A549 (cell line): ENCODE data around the gene SEC23IP. TPM values are rescaled to one million over a fixed set of nuclear protein-coding genes. Genes with fewer than 3 reads are reported as not detected.

Experiments
- ATAC-seq, 2 experiments: fragments of 200-7000 bp in 1 of 2; fragments of >200 bp in 1 of 2; cut with Nextera tagmentation in 1 of 2; cut with Tn5 transposase in 1 of 2; 3 replicates each; pipeline versions ENCODE4 v1.8.0 to v1.9.1; 2018 to 2020; ENCODE audit warnings: mild to moderate bottlenecking in 1 of 2, moderate library complexity in 1 of 2
- CTCF ChIA-PET: fragments of 300-600 bp; sonication (Branson Sonifier 250); formaldehyde crosslinking; extraction: SDS; loops from one replicate; lab custom pipeline; 2021; ENCODE audit warnings: antibody characterized with exemption, inconsistent platforms; lab: Yijun Ruan, JAX
- POLR2A ChIA-PET: fragments of 350-600 bp; formaldehyde crosslinking; extraction: SDS; loops from one replicate; lab custom pipeline; 2021; ENCODE audit warnings: antibody characterized with exemption, inconsistent platforms; lab: Yijun Ruan, JAX
- DNase-seq, 2 experiments: peaks; one replicate each; pipeline versions ENCODE4 v3.0.0 to v3.0.0-alpha.2; 2011 to 2016; ENCODE audit warnings: low read depth in 1 of 2, low spot score in 1 of 2
- FAIRE-seq: peaks from 2 replicates; lab custom pipeline; 2011; peaks lifted over from hg19 to GRCh38; lab: Jason Lieb, UNC
- H3K27ac ChIP-seq, 2 experiments: fragments of >200 bp; sonication (Bioruptor Twin); formaldehyde crosslinking; 3 replicates each; pipeline ENCODE4 v1.5.1; 2016 to 2017
- H3K4me1 ChIP-seq: fragments of >200 bp; sonication (Bioruptor Twin); formaldehyde crosslinking; 3 replicates; pipeline ENCODE4 v1.6.1; 2016
- H3K4me2 ChIP-seq: fragments of >200 bp; sonication (Bioruptor Twin); formaldehyde crosslinking; 3 replicates; pipeline ENCODE4 v1.6.1; 2016
- H3K4me3 ChIP-seq: fragments of >200 bp; sonication (Bioruptor Twin); formaldehyde crosslinking; 3 replicates; pipeline ENCODE4 v1.5.1; 2016
- H3K9me3 ChIP-seq: fragments of >200 bp; sonication (Bioruptor Twin); formaldehyde crosslinking; 3 replicates; pipeline ENCODE4 v1.6.1; 2016
- CBX2 ChIP-seq: fragments of 200-600 bp; sonication (generic); IDR thresholded peaks from 2 replicates; pipeline ENCODE4 v1.6.1; 2016; ENCODE audit warnings: low read depth, mild to moderate bottlenecking, borderline replicate concordance
- CBX8 ChIP-seq: fragments of 200-600 bp; sonication (generic); IDR thresholded peaks from 2 replicates; pipeline ENCODE4 v1.6.1; 2016
- CEBPB ChIP-seq, 2 experiments: fragments of >200 bp in 1 of 2; sonication (Bioruptor Twin) in 1 of 2; formaldehyde crosslinking in 1 of 2; IDR thresholded peaks; 2 replicates each; pipeline ENCODE4 v1.6.1; 2012 to 2016
- CHD4 ChIP-seq: fragments of 200-600 bp; sonication (generic); IDR thresholded peaks from 2 replicates; pipeline ENCODE4 v1.6.1; 2016; ENCODE audit warnings: antibody characterized with exemption, mild to moderate bottlenecking, borderline replicate concordance
- HDAC2 ChIP-seq: fragments of 200-600 bp; sonication (generic); IDR thresholded peaks from 2 replicates; pipeline ENCODE4 v1.6.1; 2016
- HOXB13 ChIP-seq: fragments of 250-450 bp; sonication (Bioruptor Pico); IDR thresholded peaks from 2 replicates; pipeline ENCODE4 v1.5.0; 2020; ENCODE audit warnings: low read depth, mild to moderate bottlenecking, moderate library complexity
- KDM1A ChIP-seq: fragments of 200-600 bp; sonication (generic); IDR thresholded peaks from 2 replicates; pipeline ENCODE4 v1.6.1; 2016; ENCODE audit warnings: low read depth, mild to moderate bottlenecking
- MAZ ChIP-seq: fragments of 150-350 bp; IDR thresholded peaks from 2 replicates; pipeline ENCODE4 v1.6.1; 2014; ENCODE audit warnings: antibody characterized with exemption, low read depth, low read length, borderline replicate concordance
- NPAS2 ChIP-seq: fragments of 250-450 bp; sonication (Bioruptor Pico); IDR thresholded peaks from 2 replicates; pipeline ENCODE4 v1.8.0; 2022; ENCODE audit warnings: mild to moderate bottlenecking, moderate library complexity, borderline replicate concordance
- RAD21 ChIP-seq, 2 experiments: fragments of >200 bp in 1 of 2; sonication (Bioruptor Twin) in 1 of 2; formaldehyde crosslinking in 1 of 2; IDR thresholded peaks in 1 of 2; conservative IDR thresholded peaks in 1 of 2; 2 replicates in 1 of 2; 3 replicates in 1 of 2; pipeline ENCODE4 v1.6.1; 2012 to 2018; ENCODE audit warnings: inconsistent platforms in 1 of 2
- RARB ChIP-seq: fragments of 250-450 bp; sonication (Bioruptor Pico); IDR thresholded peaks from 2 replicates; pipeline ENCODE4 v1.8.0; 2021; ENCODE audit warnings: mild to moderate bottlenecking, moderate library complexity
- RFX5 ChIP-seq: fragments of 450-650 bp; IDR thresholded peaks from 2 replicates; pipeline ENCODE4 v1.7.1; 2014; ENCODE audit warnings: antibody characterized with exemption, mild to moderate bottlenecking, moderate library complexity
- RNF2 ChIP-seq: fragments of 200-600 bp; sonication (generic); IDR thresholded peaks from 2 replicates; pipeline ENCODE4 v1.6.1; 2016; ENCODE audit warnings: low read depth, mild to moderate bottlenecking, antibody characterized with exemption, moderate library complexity, borderline replicate concordance
- SMC3 ChIP-seq: fragments of >200 bp; sonication (Bioruptor Twin); formaldehyde crosslinking; IDR thresholded peaks from 3 replicates; pipeline ENCODE4 v1.6.1; 2018; ENCODE audit warnings: inconsistent platforms
- SREBF2 ChIP-seq: fragments of 450-650 bp; IDR thresholded peaks from 2 replicates; pipeline ENCODE4 v1.6.1; 2014; ENCODE audit warnings: mild to moderate bottlenecking, moderate library complexity
- TP53 ChIP-seq: fragments of 250-450 bp; sonication (Bioruptor Pico); IDR thresholded peaks from 2 replicates; pipeline ENCODE4 v1.5.0; 2021; ENCODE audit warnings: mild to moderate bottlenecking, moderate library complexity
- ZC3H11A ChIP-seq: fragments of 450-650 bp; IDR thresholded peaks from 2 replicates; pipeline ENCODE4 v1.6.1; 2014; ENCODE audit warnings: antibody characterized with exemption, mild to moderate bottlenecking
- ZFP36 ChIP-seq: fragments of 450-650 bp; IDR thresholded peaks from 2 replicates; pipeline ENCODE4 v1.6.1; 2014; ENCODE audit warnings: borderline replicate concordance; ENCODE audit not compliant: partially characterized antibody
- ZNF302 ChIP-seq: fragments of 250-450 bp; sonication (Bioruptor Pico); IDR thresholded peaks from 2 replicates; pipeline ENCODE4 v1.9.0; 2021; ENCODE audit warnings: inconsistent platforms, mild to moderate bottlenecking, moderate library complexity
- ZSCAN20 ChIP-seq: fragments of 250-450 bp; sonication (Bioruptor Pico); IDR thresholded peaks from 2 replicates; pipeline ENCODE4 v1.8.0; 2022; ENCODE audit warnings: mild to moderate bottlenecking, moderate library complexity
- WGBS: methylation state at CpG from one replicate; pipeline ENCODE4 v1.1.6; 2017; ENCODE audit errors: missing lambda C conversion rate; 5-methylcytosine and 5-hydroxymethylcytosine counted together
- polyA plus RNA-seq, 4 experiments: library from polyadenylated mRNA; depleted of rRNA in 3 of 4; stranded (reverse); fragments of >200 nt; fragmentation: RNase III in 1 of 4; extraction: RNeasy Plus Mini Kit Qiagen cat#74134 plus additional on column Dnase treatment in 1 of 4; gene quantifications; 2 replicates in 3 of 4; 3 replicates in 1 of 4; pipeline ENCODE4 v1.2.3, GENCODE V29; 2011 to 2017
- TF ChIP-seq, protein P1 (sequence below): fragments of >200 bp; sonication (Bioruptor Twin); formaldehyde crosslinking; IDR thresholded peaks from 3 replicates; pipeline ENCODE4 v1.6.1; 2016
- TF ChIP-seq, protein P2 (sequence below): fragments of 150-350 bp; IDR thresholded peaks from 2 replicates; pipeline ENCODE4 v1.6.1; 2014; ENCODE audit warnings: low read depth, mild to moderate bottlenecking, low read length
- TF ChIP-seq, protein P3 (sequence below): IDR thresholded peaks from 2 replicates; pipeline ENCODE4 v1.6.1; 2012; ENCODE audit warnings: low read depth, borderline replicate concordance
- TF ChIP-seq, protein P4 (sequence below): fragments of >200 bp; sonication (Bioruptor Twin); formaldehyde crosslinking; IDR thresholded peaks from 2 replicates; pipeline ENCODE4 v1.6.1; 2016
- TF ChIP-seq, protein P5 (sequence below): fragments of 250-450 bp; sonication (Bioruptor Pico); IDR thresholded peaks from 2 replicates; pipeline ENCODE4 v1.5.0; 2021; ENCODE audit warnings: mild to moderate bottlenecking, moderate library complexity, borderline replicate concordance

SEC23IP gene
- polyA plus RNA-seq, 2 of the 4 experiments (the other 2 are of a cell fraction) = 44.9 to 75.6 TPM

DNA sequence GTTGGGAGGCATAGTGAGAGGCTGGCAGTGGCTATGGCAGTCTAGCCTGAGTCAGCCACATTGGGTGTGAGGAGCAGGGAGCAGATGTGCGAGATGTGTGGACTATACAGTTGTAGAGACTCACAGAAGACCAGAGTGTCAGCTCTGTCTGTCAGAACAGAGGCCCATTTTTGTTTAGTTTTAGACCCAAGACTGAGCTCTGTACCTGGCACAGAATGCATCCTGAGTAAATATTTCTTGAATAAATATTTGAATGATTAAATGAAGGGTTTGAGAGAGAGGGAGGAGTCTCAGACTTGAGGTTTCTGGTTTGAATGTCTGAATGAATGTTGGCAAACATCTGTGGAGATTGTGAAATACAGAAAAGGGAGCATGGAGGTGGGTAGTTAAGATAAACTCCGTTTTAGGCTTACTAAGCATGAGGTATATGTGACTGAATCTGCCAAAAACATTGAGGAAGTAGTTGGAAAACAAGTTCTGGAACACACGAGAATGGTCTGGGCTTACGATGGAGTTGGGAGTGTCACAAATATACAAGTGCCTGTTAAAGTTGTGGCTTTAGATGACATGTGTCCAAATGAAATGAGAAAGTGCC, 3.6 kb downstream of the SEC23IP start:
- FAIRE-seq = no peak
- peaks cover 41% of the 10 kb centered on the region for H3K4me1 ChIP-seq
- ChIA-PET CTCF (interaction anchor here (1.3 to 1.6 kb wide), 3 partner anchors 12 to 146 kb away, joined by 3 to 4 read pairs (median 3); no protein-coding TSS in a partner anchor), POLR2A (interaction anchor here (3.1 kb wide), 1 partner anchor 24 kb away, joined by 12 read pairs; the partner anchor contains the start of gene MCMBP)
- 41% methylated on average over 4 of the region's 4 CpGs for WGBS
- H3K4me3 ChIP-seq = no peak overlapping the region
- H3K9me3 ChIP-seq = no peaks in the 10 kb centered on the region
- peak overlapping the region; percentile 59 for H3K4me2 ChIP-seq
- peak in 1 of 2 experiments; percentile 14 for DNase-seq
- no peak for ATAC-seq
- 0 out of 6 replicates have a peak overlapping the region, but pooled peaks of 1 of the 2 experiments have one; percentile 13 for H3K27ac ChIP-seq
- peak in 1 of 2 experiments; percentile 44; a peak in 1 of 4 replicates for TF ChIP-seq CEBPB (IDR thresholded peaks at IDR 0.05)
- TF ChIP-seq HDAC2 = no peak

DNA sequence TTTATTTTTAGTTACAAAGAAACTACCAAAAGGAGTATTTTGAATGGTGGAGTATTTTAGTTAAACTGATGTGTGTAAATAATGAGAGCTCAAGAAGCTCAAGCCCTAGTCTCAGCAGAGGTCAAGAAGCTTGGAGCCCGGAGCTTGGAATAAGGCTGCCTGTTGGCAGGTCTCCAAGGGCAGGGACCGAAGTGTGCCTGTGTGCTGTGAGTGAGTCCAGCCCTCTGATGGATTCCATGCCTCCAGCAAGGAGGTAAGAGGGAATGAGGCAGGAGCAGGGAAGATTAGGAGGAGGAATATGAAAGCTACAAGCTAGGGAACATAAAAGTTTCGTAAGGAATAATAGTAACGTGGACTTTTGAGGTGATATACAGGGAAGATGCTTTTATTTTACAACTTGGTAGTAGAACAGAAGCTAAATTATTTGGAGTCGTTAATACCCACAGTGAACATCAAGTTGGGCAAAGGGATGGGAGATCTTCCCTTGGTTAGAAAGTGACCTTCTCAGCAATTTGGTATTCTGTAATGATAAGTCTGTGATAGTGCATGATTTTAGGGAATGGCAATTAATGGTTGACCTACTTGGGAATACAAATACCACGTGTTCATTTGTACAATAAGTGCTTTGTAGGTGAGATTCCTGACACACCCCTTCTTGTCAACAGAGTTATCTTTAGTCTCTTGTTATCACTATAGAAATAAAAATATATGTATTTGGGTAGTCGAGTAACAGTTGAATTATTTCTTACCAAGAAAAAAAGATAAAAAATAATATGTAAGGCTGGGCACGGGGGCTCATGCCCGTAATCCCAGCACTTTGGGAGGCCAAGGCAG, 4.6 kb downstream of the SEC23IP start:
- TF ChIP-seq CBX8 (no peak), CHD4 (no peak), ZC3H11A (no peak), NPAS2 (CRISPR knock-in tag) (no peak), SMC3 (no peak), RARB (no peak), HOXB13 (CRISPR knock-in tag) (no peak), MAZ (no peak), CEBPB (IDR thresholded peaks at IDR 0.05) (no peak), RNF2 (no peak), KDM1A (no peak), ZNF302 (CRISPR knock-in tag) (no peak), SREBF2 (no peak), ZFP36 (no peak)
- TF ChIP-seq, protein P1, sequence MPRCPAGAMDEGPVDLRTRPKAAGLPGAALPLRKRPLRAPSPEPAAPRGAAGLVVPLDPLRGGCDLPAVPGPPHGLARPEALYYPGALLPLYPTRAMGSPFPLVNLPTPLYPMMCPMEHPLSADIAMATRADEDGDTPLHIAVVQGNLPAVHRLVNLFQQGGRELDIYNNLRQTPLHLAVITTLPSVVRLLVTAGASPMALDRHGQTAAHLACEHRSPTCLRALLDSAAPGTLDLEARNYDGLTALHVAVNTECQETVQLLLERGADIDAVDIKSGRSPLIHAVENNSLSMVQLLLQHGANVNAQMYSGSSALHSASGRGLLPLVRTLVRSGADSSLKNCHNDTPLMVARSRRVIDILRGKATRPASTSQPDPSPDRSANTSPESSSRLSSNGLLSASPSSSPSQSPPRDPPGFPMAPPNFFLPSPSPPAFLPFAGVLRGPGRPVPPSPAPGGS = no peak
- TF ChIP-seq, protein P2, sequence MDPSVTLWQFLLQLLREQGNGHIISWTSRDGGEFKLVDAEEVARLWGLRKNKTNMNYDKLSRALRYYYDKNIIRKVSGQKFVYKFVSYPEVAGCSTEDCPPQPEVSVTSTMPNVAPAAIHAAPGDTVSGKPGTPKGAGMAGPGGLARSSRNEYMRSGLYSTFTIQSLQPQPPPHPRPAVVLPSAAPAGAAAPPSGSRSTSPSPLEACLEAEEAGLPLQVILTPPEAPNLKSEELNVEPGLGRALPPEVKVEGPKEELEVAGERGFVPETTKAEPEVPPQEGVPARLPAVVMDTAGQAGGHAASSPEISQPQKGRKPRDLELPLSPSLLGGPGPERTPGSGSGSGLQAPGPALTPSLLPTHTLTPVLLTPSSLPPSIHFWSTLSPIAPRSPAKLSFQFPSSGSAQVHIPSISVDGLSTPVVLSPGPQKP = no peak
- TF ChIP-seq, protein P3, sequence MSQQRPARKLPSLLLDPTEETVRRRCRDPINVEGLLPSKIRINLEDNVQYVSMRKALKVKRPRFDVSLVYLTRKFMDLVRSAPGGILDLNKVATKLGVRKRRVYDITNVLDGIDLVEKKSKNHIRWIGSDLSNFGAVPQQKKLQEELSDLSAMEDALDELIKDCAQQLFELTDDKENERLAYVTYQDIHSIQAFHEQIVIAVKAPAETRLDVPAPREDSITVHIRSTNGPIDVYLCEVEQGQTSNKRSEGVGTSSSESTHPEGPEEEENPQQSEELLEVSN = no peak
- peak in 1 of 2 experiments; percentile 36 for DNase-seq
- no peak for ATAC-seq
- H3K4me3 ChIP-seq = no peak overlapping the region
- peaks cover 35% of the 10 kb centered on the region for H3K4me1 ChIP-seq
- H3K4me2 ChIP-seq = peak overlapping the region; percentile 59
- ChIA-PET CTCF (interaction anchor here (0.7 to 1.6 kb wide), 4 partner anchors 11 to 147 kb away, joined by 3 to 4 read pairs (median 3); no protein-coding TSS in a partner anchor), POLR2A (interaction anchor here (3.1 kb wide), 1 partner anchor 25 kb away, joined by 12 read pairs; the partner anchor contains the start of gene MCMBP)
- no peaks in the 10 kb centered on the region for H3K9me3 ChIP-seq
- H3K27ac ChIP-seq = no peak overlapping the region
- no peak for FAIRE-seq
- 56% methylated on average over 9 of the region's 9 CpGs for WGBS

DNA sequence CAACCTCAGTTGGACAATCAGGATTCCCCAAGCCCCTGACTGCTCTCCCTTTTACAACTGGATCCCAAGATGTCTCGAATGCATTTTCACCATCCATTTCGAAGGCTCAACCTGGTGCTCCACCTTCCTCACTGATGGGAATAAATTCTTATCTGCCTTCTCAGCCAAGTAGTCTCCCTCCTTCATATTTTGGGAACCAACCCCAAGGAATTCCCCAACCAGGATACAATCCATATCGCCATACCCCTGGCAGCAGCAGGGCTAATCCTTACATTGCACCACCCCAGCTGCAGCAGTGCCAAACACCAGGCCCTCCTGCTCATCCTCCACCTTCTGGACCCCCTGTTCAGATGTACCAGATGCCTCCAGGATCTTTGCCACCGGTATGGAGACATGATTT, 6.0 kb downstream of the SEC23IP start:
- Histone ChIP-seq H3K27ac (no peak overlapping the region), H3K4me2 (no peak overlapping the region), H3K4me3 (no peak overlapping the region)
- CTCF ChIA-PET = no interaction called here
- no peak for ATAC-seq
- POLR2A ChIA-PET = no interaction called here
- no peak for DNase-seq
- no peak for FAIRE-seq
- TF ChIP-seq TP53 (no peak), RFX5 (no peak), CBX2 (no peak), ZSCAN20 (CRISPR knock-in tag) (no peak), CEBPB (IDR thresholded peaks at IDR 0.05) (no peak), RAD21 (conservative IDR thresholded peaks at IDR 0.05 in 1 of 2, IDR thresholded peaks at IDR 0.05 in 1 of 2) (no peak)
- TF ChIP-seq, protein P4, sequence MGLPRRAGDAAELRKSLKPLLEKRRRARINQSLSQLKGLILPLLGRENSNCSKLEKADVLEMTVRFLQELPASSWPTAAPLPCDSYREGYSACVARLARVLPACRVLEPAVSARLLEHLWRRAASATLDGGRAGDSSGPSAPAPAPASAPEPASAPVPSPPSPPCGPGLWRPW = no peak
- TF ChIP-seq, protein P5, sequence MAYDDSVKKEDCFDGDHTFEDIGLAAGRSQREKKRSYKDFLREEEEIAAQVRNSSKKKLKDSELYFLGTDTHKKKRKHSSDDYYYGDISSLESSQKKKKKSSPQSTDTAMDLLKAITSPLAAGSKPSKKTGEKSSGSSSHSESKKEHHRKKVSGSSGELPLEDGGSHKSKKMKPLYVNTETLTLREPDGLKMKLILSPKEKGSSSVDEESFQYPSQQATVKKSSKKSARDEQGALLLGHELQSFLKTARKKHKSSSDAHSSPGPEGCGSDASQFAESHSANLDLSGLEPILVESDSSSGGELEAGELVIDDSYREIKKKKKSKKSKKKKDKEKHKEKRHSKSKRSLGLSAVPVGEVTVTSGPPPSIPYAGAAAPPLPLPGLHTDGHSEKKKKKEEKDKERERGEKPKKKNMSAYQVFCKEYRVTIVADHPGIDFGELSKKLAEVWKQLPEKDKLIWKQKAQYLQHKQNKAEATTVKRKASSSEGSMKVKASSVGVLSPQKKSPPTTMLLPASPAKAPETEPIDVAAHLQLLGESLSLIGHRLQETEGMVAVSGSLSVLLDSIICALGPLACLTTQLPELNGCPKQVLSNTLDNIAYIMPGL (CRISPR knock-in tag) = no peak
- TF ChIP-seq, all 56 proteins: peak for 0
- H3K9me3 ChIP-seq = no peaks in the 10 kb centered on the region
- H3K4me1 ChIP-seq = peaks cover 35% of the 10 kb centered on the region
- WGBS = 92% methylated on average over 4 of the region's 4 CpGs
